Middle frontal gyrus (tissue), 1 donor: ENCODE measurements around the gene LIN7C.
"Not testable (repeated sequence)": the region's sequence is repeated elsewhere in the genome, so short reads cannot be mapped to it uniquely, and the experiment has no call there.

Source experiments
- DNase-seq: peaks from one replicate; pipeline ENCODE4 v3.0.0-alpha.2; 2015; ENCODE audit warnings: low spot score; ENCODE audit errors: extremely low spot score

LIN7C gene

GRCh38 chr11:27448184-27448540 lies 58.4 kb downstream of the LIN7C start:
- DNase-seq: not testable (repeated sequence)

DNA sequence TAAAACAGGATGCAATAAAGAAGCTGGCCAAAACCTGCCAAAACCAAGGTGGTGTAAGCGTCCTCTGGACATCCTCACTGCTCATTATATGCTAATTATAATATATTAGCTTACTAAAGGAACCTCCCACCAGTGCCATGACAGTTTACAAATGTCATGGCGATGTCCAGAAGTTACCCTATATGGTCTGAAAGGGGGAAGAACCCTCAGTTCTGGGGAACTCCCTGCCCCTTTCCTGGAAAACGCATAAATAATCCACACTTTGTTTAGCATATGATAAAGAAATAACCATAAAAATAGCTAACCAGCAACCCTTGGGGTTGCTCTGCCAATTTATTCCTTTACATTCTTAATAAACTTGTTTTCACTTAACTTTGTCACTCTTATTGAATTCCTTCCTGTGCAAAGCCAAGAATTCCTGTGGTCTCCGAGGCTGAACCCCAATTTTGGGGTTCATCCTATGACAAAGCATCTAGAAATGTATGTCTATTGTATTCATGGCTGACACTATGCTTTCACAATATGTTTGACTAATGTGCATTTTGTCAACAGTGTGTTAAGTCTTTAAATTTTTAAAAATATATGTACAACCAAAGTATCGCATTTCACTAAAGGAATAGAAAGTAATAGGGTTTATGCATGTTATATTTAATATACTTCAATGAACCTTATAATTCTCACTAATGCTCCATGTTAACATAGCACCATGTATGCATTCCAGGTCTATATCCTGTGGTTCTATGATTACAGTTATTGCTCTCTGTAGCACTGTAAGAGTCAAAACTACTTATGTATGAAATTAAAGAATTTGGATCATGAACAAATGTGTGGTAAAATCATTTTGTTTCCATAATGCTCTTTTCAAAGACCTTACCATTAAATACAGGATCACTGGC lies 59.0 kb downstream of the LIN7C start:
- DNase-seq: no peak

DNA sequence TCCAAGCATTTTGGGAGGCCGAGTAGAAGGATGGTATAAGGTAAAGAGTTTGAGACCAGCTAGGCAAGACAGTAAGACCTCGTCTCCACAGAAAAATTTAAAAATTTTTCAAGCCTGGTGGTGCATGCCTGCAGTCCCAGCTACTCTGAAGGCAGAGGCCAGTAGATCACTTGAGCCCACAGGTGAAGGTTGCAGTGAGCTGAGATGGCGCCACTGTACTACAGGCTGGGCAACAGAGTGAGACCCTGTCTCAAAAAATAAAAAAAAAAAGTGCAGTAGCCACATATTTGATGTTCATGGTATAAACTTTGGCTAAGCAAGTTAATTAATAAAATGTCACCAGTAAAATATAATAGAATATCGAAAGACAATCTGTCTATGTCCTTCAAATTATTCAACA lies 60.9 kb downstream of the LIN7C start:
- no peak for DNase-seq

GRCh38 chr11:27444801-27445215 lies 61.8 kb downstream of the LIN7C start:
- DNase-seq: no peak
